T-helper 22 cell (primary cell): ENCODE data around the gene MCAM.

ENCODE experiments used
- DNase-seq: peaks from one replicate; pipeline ENCODE4 v3.0.0-alpha.2; 2020; ENCODE audit warnings: low read depth

Gene MCAM

DNA sequence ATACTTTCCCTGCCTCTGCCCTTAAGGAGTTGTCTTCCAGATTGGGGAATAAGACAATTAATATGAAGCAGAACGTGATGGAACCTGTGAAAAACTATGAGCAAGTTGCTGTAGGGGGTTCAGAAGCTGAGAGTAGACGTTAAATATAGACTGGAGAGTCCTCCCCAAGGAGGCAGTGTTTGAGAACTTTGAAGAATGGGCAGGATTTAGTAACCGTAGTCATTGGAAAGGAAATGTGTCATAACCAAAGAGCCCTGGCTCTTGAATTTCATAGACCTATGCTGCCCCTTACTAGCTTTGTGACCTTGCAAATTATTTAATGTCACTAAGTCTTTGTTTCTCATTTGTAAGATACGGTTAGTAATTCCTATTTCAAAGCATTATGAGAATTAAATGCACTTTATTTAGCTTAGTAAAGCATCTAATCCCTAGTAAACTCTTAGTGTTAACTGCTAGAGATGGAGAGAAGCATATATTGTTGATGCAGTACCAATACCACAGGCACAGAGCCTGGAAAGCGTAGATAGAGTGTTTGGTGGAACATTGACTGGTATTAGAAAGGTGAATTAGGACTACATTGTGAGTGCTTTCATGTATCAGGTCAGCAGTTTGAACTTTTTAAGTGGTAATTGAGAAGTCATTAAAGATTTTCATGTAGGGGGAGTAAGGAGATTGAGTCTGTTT, 54.1 kb downstream of the MCAM start:
- no peak for DNase-seq

- no peak for DNase-seq
These were observed 57.9 kb downstream of the MCAM start for GRCh38 chr11:119258983-119259382.
